ENCODE data around the gene HIVEP3. TPM values are rescaled to one million over a fixed set of nuclear protein-coding genes. Genes with fewer than 3 reads are reported as not detected.

The HIVEP3 gene
- total and polyA plus RNA-seq, 2 of the 13 experiments (the other 11 are each of a cell fraction or from before 2014, with no cell fraction given): 0.05 TPM; not detected in 1

DNA sequence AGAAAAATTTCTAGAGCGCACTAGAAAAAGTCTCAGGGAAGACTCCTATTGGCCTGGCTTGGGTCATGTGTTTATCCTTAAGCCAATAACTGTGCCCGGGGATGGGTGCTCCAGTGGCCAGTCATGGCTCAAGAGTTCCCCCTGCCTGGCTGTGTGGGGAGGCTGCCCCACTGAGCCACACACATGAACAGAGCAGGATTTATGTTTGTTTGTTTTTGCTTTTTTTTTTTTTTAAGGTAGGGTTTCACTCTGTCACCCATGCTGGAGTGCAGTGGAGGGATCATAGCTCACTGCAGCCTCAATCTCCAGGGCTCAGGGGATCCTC lies 456.1 kb downstream of the HIVEP3 start:
- Histone ChIP-seq H3K9ac (ENCODE audit: insufficient read depth, low read depth, low read length) (no peak overlapping the region), H2AFZ (ENCODE audit: low read length) (no peak overlapping the region), H3K79me2 (ENCODE audit: insufficient read depth, low read length) (no peaks in the 10 kb centered on the region), H3K4me3 (replicated peaks in 1 of 3; ENCODE audit: insufficient read depth in 1 of 3, low read depth in 2 of 3, low read length in 3 of 3) (no peak overlapping the region), H3K36me3 (replicated peaks in 1 of 2; ENCODE audit: control insufficient read depth in 1 of 2, insufficient read depth in 2 of 2, low read length in 2 of 2) (no peaks in the 10 kb centered on the region), H3K27ac (ENCODE audit: extremely low read length, insufficient read depth, low read length) (no peak overlapping the region), H3K27me3 (ENCODE audit: control insufficient read depth in 1 of 2, insufficient read depth in 2 of 2, low read length in 2 of 2) (peaks cover 1 to 10% of the 10 kb centered on the region in 2 experiments; a peak in 4 of 5 replicates), H3K4me2 (ENCODE audit: low read depth, low read length) (no peak overlapping the region), H3K4me1 (ENCODE audit: insufficient read depth, low read length) (peaks cover 14% of the 10 kb centered on the region), H3K9me3 (ENCODE audit: low read length) (no peaks in the 10 kb centered on the region), H4K20me1 (ENCODE audit: insufficient read depth, low read length) (no peaks in the 10 kb centered on the region)
- DNase-seq (ENCODE audit: low spot score) (no peak), FAIRE-seq (no peak), ATAC-seq (peak; percentile 63)
- CTCF ChIA-PET (ENCODE audit: low intra/inter-chr PET ratio, low total read pairs): no interaction called here
- TF ChIP-seq NFYB (CRISPR knock-in tag; IDR thresholded peaks at IDR 0.05) (peak; percentile 22; the same call in 1 of the 2 replicates), ZSCAN21 (CRISPR knock-in tag; IDR thresholded peaks at IDR 0.05; ENCODE audit: borderline replicate concordance) (no peak)
- TF ChIP-seq, protein P1, sequence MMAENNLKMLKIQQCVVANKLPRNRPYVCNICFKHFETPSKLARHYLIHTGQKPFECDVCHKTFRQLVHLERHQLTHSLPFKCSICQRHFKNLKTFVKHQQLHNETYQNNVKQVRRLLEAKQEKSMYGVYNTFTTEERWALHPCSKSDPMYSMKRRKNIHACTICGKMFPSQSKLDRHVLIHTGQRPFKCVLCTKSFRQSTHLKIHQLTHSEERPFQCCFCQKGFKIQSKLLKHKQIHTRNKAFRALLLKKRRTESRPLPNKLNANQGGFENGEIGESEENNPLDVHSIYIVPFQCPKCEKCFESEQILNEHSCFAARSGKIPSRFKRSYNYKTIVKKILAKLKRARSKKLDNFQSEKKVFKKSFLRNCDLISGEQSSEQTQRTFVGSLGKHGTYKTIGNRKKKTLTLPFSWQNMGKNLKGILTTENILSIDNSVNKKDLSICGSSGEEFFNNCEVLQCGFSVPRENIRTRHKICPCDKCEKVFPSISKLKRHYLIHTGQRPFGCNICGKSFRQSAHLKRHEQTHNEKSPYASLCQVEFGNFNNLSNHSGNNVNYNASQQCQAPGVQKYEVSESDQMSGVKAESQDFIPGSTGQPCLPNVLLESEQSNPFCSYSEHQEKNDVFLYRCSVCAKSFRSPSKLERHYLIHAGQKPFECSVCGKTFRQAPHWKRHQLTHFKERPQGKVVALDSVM (CRISPR knock-in tag; IDR thresholded peaks at IDR 0.05): peak; percentile 73
- intact Hi-C loops (cut with micrococcal nuclease; ENCODE audit: unreplicated experiment) (no loop called here), in situ Hi-C loops (cut with HindIII; ENCODE audit: extremely low pct_ligation_motif_present, low pct_unique_long_range_greater_than_20kb) (no loop called here)
- POLR2A ChIA-PET: no interaction called here
- BruUV-seq (replicated peaks): no TSS peak
- 51% methylated on average over 2 of the region's 2 CpGs for WGBS (ENCODE audit: low lambda C conversion rate)

DNA sequence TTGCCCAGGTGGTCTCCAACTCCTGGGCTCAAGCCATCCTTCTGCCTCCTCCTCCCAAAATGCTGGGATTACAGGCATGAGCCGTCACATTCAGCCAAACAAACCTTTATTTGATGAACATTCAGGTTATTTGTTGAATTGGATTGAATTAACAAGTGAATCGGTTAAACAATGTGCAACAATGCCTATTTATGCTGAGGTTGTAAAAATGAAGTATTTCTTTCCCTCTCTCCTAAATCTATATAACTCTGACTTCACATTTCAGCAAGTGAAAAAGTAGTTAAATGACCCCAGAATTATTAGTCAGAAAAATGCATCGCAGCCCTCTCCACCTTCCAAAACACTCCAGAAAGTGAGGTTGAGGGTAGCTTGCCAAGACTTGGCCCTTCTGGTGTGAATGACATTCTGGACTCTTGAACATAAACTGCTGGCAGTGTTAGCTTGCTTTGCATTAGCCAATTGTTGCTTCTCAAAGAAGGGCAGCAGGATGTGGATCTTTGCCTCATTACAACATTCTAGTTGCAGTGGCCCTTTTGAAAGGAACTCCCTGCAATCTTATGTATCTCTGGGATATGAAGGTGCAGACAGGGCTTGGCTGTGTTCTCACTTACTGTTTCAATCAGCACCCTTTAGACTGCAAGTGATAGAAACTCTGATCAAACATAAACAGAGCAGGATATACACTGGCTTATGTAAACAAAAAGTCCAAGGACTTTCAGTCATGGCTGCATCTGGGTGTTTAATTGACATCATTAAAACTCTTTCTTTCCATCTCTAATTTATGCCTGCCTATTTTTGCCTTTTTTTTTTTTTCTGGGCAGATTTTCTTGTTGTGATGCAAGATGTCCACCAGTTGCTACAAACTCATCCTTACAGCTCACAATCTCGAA lies 456.7 kb downstream of the HIVEP3 start:
- FAIRE-seq: peak; percentile 8
- H3K4me3 ChIP-seq (replicated peaks in 1 of 3; ENCODE audit: insufficient read depth in 1 of 3, low read depth in 2 of 3, low read length in 3 of 3): no peak overlapping the region
- no peaks in the 10 kb centered on the region for H3K9me3 ChIP-seq (ENCODE audit: low read length)
- peaks cover 2 to 10% of the 10 kb centered on the region in 2 experiments; a peak in 4 of 5 replicates for H3K27me3 ChIP-seq (ENCODE audit: control insufficient read depth in 1 of 2, insufficient read depth in 2 of 2, low read length in 2 of 2)
- no TSS peak for BruUV-seq (replicated peaks)
- POLR2A ChIA-PET: no interaction called here
- intact Hi-C loops (cut with micrococcal nuclease; ENCODE audit: unreplicated experiment) (no loop called here), in situ Hi-C loops (cut with HindIII; ENCODE audit: extremely low pct_ligation_motif_present, low pct_unique_long_range_greater_than_20kb) (no loop called here)
- peak; percentile 65 for ATAC-seq
- peak; percentile 7 for DNase-seq (ENCODE audit: low spot score)
- H3K27ac ChIP-seq (ENCODE audit: extremely low read length, insufficient read depth, low read length): no peak overlapping the region
- peaks cover 14% of the 10 kb centered on the region for H3K4me1 ChIP-seq (ENCODE audit: insufficient read depth, low read length)
- H3K36me3 ChIP-seq (replicated peaks in 1 of 2; ENCODE audit: control insufficient read depth in 1 of 2, insufficient read depth in 2 of 2, low read length in 2 of 2): no peaks in the 10 kb centered on the region
- CTCF ChIA-PET (ENCODE audit: low intra/inter-chr PET ratio, low total read pairs): no interaction called here
- peak; percentile 80 for TF ChIP-seq MAFF (IDR thresholded peaks at IDR 0.05; ENCODE audit: low read depth, low read length)
- TF ChIP-seq SRSF9 (IDR thresholded peaks at IDR 0.05; ENCODE audit: borderline replicate concordance, insufficient read depth, low read depth, low read length, poor library complexity, severe bottlenecking): no peak
- TF ChIP-seq FOXA1 (IDR thresholded peaks at IDR 0.05): 0 out of 2 replicates have a peak, but pooled peaks have one; percentile 11
- no peak for TF ChIP-seq FOXA1 (CRISPR knock-in tag; IDR thresholded peaks at IDR 0.05)
- peak; percentile 77 to 86 for TF ChIP-seq MAFK (conservative IDR thresholded peaks at IDR 0.05 in 1 of 2, IDR thresholded peaks at IDR 0.05 in 1 of 2; ENCODE audit: low read length in 2 of 2)
- TF ChIP-seq ZNF350 (CRISPR knock-in tag; IDR thresholded peaks at IDR 0.05; ENCODE audit: borderline replicate concordance, low read depth): no peak
- no peak for TF ChIP-seq NFYC (CRISPR knock-in tag; IDR thresholded peaks at IDR 0.05)
- no peak for TF ChIP-seq PCBP1 (IDR thresholded peaks at IDR 0.05; ENCODE audit: borderline replicate concordance, low read depth, low read length)
- 21% methylated on average over 4 of the region's 4 CpGs for WGBS (ENCODE audit: low lambda C conversion rate)
- H2AFZ ChIP-seq (ENCODE audit: low read length): no peak overlapping the region
- no peak overlapping the region for H3K9ac ChIP-seq (ENCODE audit: insufficient read depth, low read depth, low read length)
- H3K4me2 ChIP-seq (ENCODE audit: low read depth, low read length): no peak overlapping the region
- H3K79me2 ChIP-seq (ENCODE audit: insufficient read depth, low read length): no peaks in the 10 kb centered on the region
- no peaks in the 10 kb centered on the region for H4K20me1 ChIP-seq (ENCODE audit: insufficient read depth, low read length)

Measured in HepG2 (cell line).